Stimulated activated naive CD4-positive, alpha-beta T cell treated with Interleukin-2 at 50 U/mL for 16 hours (primary cell): ENCODE data around the gene OR2C3.
"Not testable (repeated sequence)": the region's sequence is repeated elsewhere in the genome, so short reads cannot be mapped to it uniquely, and the experiment has no call there.

Source experiments
- DNase-seq: peaks from one replicate; lab custom pipeline; 2025; lab: John Stamatoyannopoulos, UW

OR2C3 gene

GRCh38 chr1:247536340-247536739, at the start of gene OR2C3:
TSS of gene OR2C3 (minus strand) at chr1:247536440. CDS start at chr1:247532511, 3,929 bp downstream.
- no peak for DNase-seq

- DNase-seq, result no peak
These were observed 42.8 kb upstream of the OR2C3 start for GRCh38 chr1:247578946-247579460.

GRCh38 chr1:247576514-247576913, 40.3 kb upstream of the OR2C3 start:
- no peak for DNase-seq

- no peak for DNase-seq
These were observed 38.4 kb upstream of the OR2C3 start for GRCh38 chr1:247574664-247575063.

GRCh38 chr1:247574236-247574635, 38.0 kb upstream of the OR2C3 start:
- DNase-seq, result no peak

GRCh38 chr1:247562198-247562597, 26.0 kb upstream of the OR2C3 start:
- DNase-seq, result no peak

- DNase-seq, result no peak
These were observed 25.5 kb upstream of the OR2C3 start for GRCh38 chr1:247561711-247562110.

GRCh38 chr1:247557926-247558674, 21.9 kb upstream of the OR2C3 start:
- DNase-seq, result no peak

GRCh38 chr1:247552231-247552630, 16.0 kb upstream of the OR2C3 start:
- DNase-seq, result no peak

- DNase-seq, result no peak
These were observed 15.5 kb upstream of the OR2C3 start for GRCh38 chr1:247551721-247552120.

GRCh38 chr1:247548769-247549182, 12.5 kb upstream of the OR2C3 start, which contains the start of gene GCSAML:
TSS of gene GCSAML (plus strand) at chr1:247549134. CDS start at chr1:247549192, 58 bp downstream.
- DNase-seq, result no peak

GRCh38 chr1:247548092-247548491, 11.9 kb upstream of the OR2C3 start:
- no peak for DNase-seq

GRCh38 chr1:247542811-247543210, 6.6 kb upstream of the OR2C3 start:
- DNase-seq, result no peak

GRCh38 chr1:247540581-247540980, 4.3 kb upstream of the OR2C3 start:
- DNase-seq, result no peak

- DNase-seq, result no peak
These were observed 3.0 kb upstream of the OR2C3 start for GRCh38 chr1:247539215-247539614.

GRCh38 chr1:247538561-247538960, 2.3 kb upstream of the OR2C3 start:
- DNase-seq, result no peak

GRCh38 chr1:247535402-247535801, 838 bp downstream of the OR2C3 start:
- no peak for DNase-seq

- no peak for DNase-seq
These were observed 4.3 kb downstream of the OR2C3 start for GRCh38 chr1:247531937-247532336.

- DNase-seq, result no peak
These were observed 5.5 kb downstream of the OR2C3 start for GRCh38 chr1:247530785-247531184.

GRCh38 chr1:247529771-247530355, 6.4 kb downstream of the OR2C3 start:
- no peak for DNase-seq

- no peak for DNase-seq
These were observed 7.3 kb downstream of the OR2C3 start for GRCh38 chr1:247528812-247529474.

GRCh38 chr1:247521886-247522285, 14.4 kb downstream of the OR2C3 start:
- DNase-seq, result not testable (repeated sequence)

GRCh38 chr1:247518613-247518891, 17.7 kb downstream of the OR2C3 start:
- DNase-seq, result no peak
